Stomach (tissue), 9 donors: ENCODE measurements around the gene CKB. TPM values are rescaled to one million over a fixed set of nuclear protein-coding genes. Genes with fewer than 3 reads are reported as not detected.

ENCODE experiments used
- DNase-seq, 2 donors: peaks; one replicate each; pipeline versions ENCODE4 v3.0.0 to v3.0.0-alpha.2; 2013 to 2019
- H3K27ac ChIP-seq, 5 donors: fragments of 200-600 bp in 4 of 5; sonication (generic) in 4 of 5; one replicate each; pipeline ENCODE4 v1.5.1; 2013 to 2019; ENCODE audit warnings: mild to moderate bottlenecking in 1 of 5, moderate library complexity in 1 of 5
- H3K27me3 ChIP-seq, 3 donors: fragments of 200-600 bp; sonication (generic); one replicate each; pipeline ENCODE4 v1.5.1; 2017 to 2019; ENCODE audit warnings: mixed run types in 1 of 3
- H3K36me3 ChIP-seq, 4 donors: fragments of 200-600 bp; sonication (generic); 1 replicate in 3 of 4; 2 replicates in 1 of 4; pipeline ENCODE4 v1.5.1; 2016 to 2019
- H3K4me1 ChIP-seq, 4 donors: fragments of 200-600 bp; sonication (generic); one replicate each; pipeline ENCODE4 v1.5.1; 2016 to 2019
- H3K4me3 ChIP-seq, 4 donors: fragments of 200-600 bp; sonication (generic) in 3 of 4; one replicate each; pipeline ENCODE4 v1.5.1; 2016 to 2019; ENCODE audit warnings: mild to moderate bottlenecking in 1 of 4
- H3K9me3 ChIP-seq, 4 donors: fragments of 200-600 bp; sonication (generic); one replicate each; pipeline ENCODE4 v1.5.1; 2016 to 2019
- EP300 ChIP-seq: sonication (generic); formaldehyde crosslinking; IDR thresholded peaks from one replicate; pipeline ENCODE4 v1.6.1; 2017; ENCODE audit warnings: antibody characterized with exemption
- POLR2A ChIP-seq, 4 donors: fragments of 450-650 bp; IDR thresholded peaks; one replicate each; pipeline ENCODE4 v1.6.1; 2016; ENCODE audit warnings: antibody characterized with exemption in 4 of 4, control low read depth in 2 of 4, mild to moderate bottlenecking in 1 of 4, moderate library complexity in 1 of 4
- POLR2AphosphoS5 ChIP-seq, 3 donors: sonication (generic); formaldehyde crosslinking; IDR thresholded peaks; one replicate each; pipeline ENCODE4 v1.6.1; 2016; ENCODE audit warnings: antibody characterized with exemption in 3 of 3
- WGBS, 5 donors: extraction: QIAGEN DNeasy Blood & Tissue Kit in 3 of 5; methylation state at CpG; one replicate each; pipeline versions ENCODE4 v1.1.5 to v1.1.7; 2013 to 2018; 5-methylcytosine and 5-hydroxymethylcytosine counted together
- intact Hi-C: fragments of 100-400 bp; cut with DNase I; formaldehyde crosslinking; loops from one replicate; pipeline ENCODE4 v1.15.1; 2023; ENCODE audit warnings: low total_unique reads
- polyA plus RNA-seq, 3 donors: library from polyadenylated mRNA; stranded (reverse); fragments of 200-250 nt; gene quantifications; one replicate each; pipeline ENCODE4 v1.2.3, GENCODE V29; 2013
- total RNA-seq, 5 donors: library from RNA; depleted of rRNA; stranded (reverse); fragments of >200 nt; gene quantifications; one replicate each; pipeline versions ENCODE4 v1.1.0 to v1.2.3, GENCODE V29; 2014 to 2016
- TF ChIP-seq, protein P1 (sequence below), 7 experiments: fragments of 450-650 bp in 4 of 7; fragments of 200-600 bp in 3 of 7; sonication (generic) in 3 of 7; IDR thresholded peaks; one replicate each; pipeline ENCODE4 v1.5.1; 2016 to 2019; ENCODE audit warnings: antibody characterized with exemption in 7 of 7, control low read depth in 2 of 7, mild to moderate bottlenecking in 1 of 7
- donor health status: healthy with polysubstance abuse.
- donor health status: Bipolar disorder and iron deficiency.
- donor health status: healthy.

CKB gene
- total and polyA plus RNA-seq, 8 donors: 216 to 1,146 (median 806) TPM

- DNase-seq: no peak
- WGBS, 5 donors: 0 to 1% (median 0%) methylated on average over 8 to 25 of the region's 25 CpGs
- Histone ChIP-seq H3K4me3 (peak overlapping the region; percentile 78 to 100 (median 90)), H3K36me3 (peaks cover 11 to 31% (median 25%) of the 10 kb centered on the region in 4 donors), H3K27ac (peak overlapping the region; percentile 91 to 99 (median 97)), H3K27me3 (no peaks in the 10 kb centered on the region), H3K9me3 (no peaks in the 10 kb centered on the region), H3K4me1 (peaks cover 50 to 86% (median 72%) of the 10 kb centered on the region in 4 donors)
- intact Hi-C loops: no loop called here
- TF ChIP-seq POLR2AphosphoS5 (IDR thresholded peaks at IDR 0.05) (no peak), EP300 (no peak), POLR2A (IDR thresholded peaks at IDR 0.05) (no peak)
- TF ChIP-seq, protein P1, sequence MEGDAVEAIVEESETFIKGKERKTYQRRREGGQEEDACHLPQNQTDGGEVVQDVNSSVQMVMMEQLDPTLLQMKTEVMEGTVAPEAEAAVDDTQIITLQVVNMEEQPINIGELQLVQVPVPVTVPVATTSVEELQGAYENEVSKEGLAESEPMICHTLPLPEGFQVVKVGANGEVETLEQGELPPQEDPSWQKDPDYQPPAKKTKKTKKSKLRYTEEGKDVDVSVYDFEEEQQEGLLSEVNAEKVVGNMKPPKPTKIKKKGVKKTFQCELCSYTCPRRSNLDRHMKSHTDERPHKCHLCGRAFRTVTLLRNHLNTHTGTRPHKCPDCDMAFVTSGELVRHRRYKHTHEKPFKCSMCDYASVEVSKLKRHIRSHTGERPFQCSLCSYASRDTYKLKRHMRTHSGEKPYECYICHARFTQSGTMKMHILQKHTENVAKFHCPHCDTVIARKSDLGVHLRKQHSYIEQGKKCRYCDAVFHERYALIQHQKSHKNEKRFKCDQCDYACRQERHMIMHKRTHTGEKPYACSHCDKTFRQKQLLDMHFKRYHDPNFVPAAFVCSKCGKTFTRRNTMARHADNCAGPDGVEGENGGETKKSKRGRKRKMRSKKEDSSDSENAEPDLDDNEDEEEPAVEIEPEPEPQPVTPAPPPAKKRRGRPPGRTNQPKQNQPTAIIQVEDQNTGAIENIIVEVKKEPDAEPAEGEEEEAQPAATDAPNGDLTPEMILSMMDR (IDR thresholded peaks at IDR 0.05): no peak
Measured at GRCh38 chr14:103562179-103562428, 39.5 kb upstream of the CKB start.

DNA sequence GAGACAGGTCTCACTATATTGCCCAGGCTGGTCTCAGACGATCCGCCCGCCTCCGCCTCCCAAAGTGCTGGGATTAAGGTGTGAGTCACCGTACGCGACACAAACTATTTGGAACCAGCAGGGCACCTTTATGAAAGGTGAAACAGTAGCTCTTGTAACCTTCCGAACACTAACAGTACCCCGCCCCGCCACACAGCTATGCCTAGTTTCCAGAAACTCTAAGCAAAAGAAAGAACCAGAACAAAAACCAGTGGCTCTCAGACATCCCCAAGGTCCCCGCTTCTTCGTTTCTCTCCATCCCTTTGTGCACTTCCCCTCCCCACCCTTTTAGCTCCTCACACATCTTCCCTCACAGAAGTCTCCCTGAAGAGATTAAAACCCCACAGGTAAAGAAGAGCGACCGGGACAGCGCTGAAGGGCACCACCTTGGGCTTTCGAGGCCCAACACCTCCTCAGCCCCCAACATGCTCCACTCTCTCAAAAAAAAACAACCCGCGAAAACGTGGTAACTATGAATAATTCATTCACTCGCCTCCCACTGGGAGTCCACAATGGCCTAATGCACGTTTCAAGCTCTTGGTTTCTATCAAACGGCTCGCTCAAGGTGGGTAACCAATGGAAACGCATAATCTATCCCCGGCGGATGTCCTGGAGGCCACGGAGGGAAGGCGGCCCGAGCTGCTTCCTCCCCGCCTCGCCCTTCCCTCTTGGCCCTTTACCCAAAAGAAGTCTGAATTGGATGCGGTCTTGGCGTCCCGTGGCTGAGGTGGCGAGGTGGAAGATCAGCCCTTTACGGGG is 39.0 kb upstream of the CKB start:
- H3K36me3 ChIP-seq: peaks cover 11 to 31% (median 23%) of the 10 kb centered on the region in 4 donors
- H3K27me3 ChIP-seq: no peaks in the 10 kb centered on the region
- peak in 1 of 2 donors; percentile 78 for DNase-seq
- TF ChIP-seq, protein P1 (IDR thresholded peaks at IDR 0.05): peak in 1 of 7 experiments; percentile 12
- TF ChIP-seq POLR2A (IDR thresholded peaks at IDR 0.05) (no peak), EP300 (no peak), POLR2AphosphoS5 (IDR thresholded peaks at IDR 0.05) (peak in 1 of 3 donors; percentile 19)
- peaks cover 51 to 84% (median 73%) of the 10 kb centered on the region in 4 donors for H3K4me1 ChIP-seq
- WGBS, 5 donors: 2 to 3% (median 3%) methylated on average over 36 of the region's 36 CpGs
- H3K4me3 ChIP-seq: peak overlapping the region; percentile 78 to 100 (median 90)
- peak overlapping the region; percentile 91 to 99 (median 97) for H3K27ac ChIP-seq
- intact Hi-C loops: no loop called here
- H3K9me3 ChIP-seq: no peaks in the 10 kb centered on the region

GRCh38 chr14:103560691-103561090 is 38.1 kb upstream of the CKB start:
- no peak for TF ChIP-seq POLR2A (IDR thresholded peaks at IDR 0.05)
- no peak for TF ChIP-seq POLR2AphosphoS5 (IDR thresholded peaks at IDR 0.05)
- TF ChIP-seq, protein P1 (IDR thresholded peaks at IDR 0.05): no peak
- no peak for TF ChIP-seq EP300
- WGBS, 5 donors: 70 to 78% (median 77%) methylated on average over 8 of the region's 8 CpGs
- H3K4me3 ChIP-seq: peak overlapping the region in 3 of 4 donors; percentile 78 to 94 (median 87)
- peaks cover 54 to 86% (median 71%) of the 10 kb centered on the region in 4 donors for H3K4me1 ChIP-seq
- DNase-seq: no peak
- H3K27me3 ChIP-seq: no peaks in the 10 kb centered on the region
- H3K27ac ChIP-seq: peak overlapping the region in 4 of 5 donors; percentile 91 to 98 (median 96)
- intact Hi-C loops: no loop called here
- no peaks in the 10 kb centered on the region for H3K9me3 ChIP-seq
- peaks cover 11 to 31% (median 18%) of the 10 kb centered on the region in 4 donors for H3K36me3 ChIP-seq

GRCh38 chr14:103559766-103560165 is 37.1 kb upstream of the CKB start:
- H3K27me3 ChIP-seq: no peaks in the 10 kb centered on the region
- DNase-seq: no peak
- WGBS, 5 donors: 58 to 77% (median 69%) methylated on average over 9 of the region's 9 CpGs
- H3K4me3 ChIP-seq: no peak overlapping the region
- TF ChIP-seq, protein P1 (IDR thresholded peaks at IDR 0.05): no peak
- TF ChIP-seq POLR2A (IDR thresholded peaks at IDR 0.05) (no peak), POLR2AphosphoS5 (IDR thresholded peaks at IDR 0.05) (no peak), EP300 (no peak)
- H3K27ac ChIP-seq: peak overlapping the region in 3 of 5 donors; percentile 68 to 90 (median 81)
- H3K36me3 ChIP-seq: peaks cover 11 to 31% (median 18%) of the 10 kb centered on the region in 4 donors
- H3K4me1 ChIP-seq: peaks cover 56 to 90% (median 71%) of the 10 kb centered on the region in 4 donors
- intact Hi-C loops: no loop called here
- H3K9me3 ChIP-seq: no peaks in the 10 kb centered on the region
